ENCODE data around the gene EDN3. TPM values are rescaled to one million over a fixed set of nuclear protein-coding genes. Genes with fewer than 3 reads are reported as not detected.

EDN3 gene
- total and polyA plus RNA-seq, 2 of the 8 experiments (the other 6 are each of a cell fraction or from before 2014, with no cell fraction given): 0.17 to 0.38 TPM

DNA sequence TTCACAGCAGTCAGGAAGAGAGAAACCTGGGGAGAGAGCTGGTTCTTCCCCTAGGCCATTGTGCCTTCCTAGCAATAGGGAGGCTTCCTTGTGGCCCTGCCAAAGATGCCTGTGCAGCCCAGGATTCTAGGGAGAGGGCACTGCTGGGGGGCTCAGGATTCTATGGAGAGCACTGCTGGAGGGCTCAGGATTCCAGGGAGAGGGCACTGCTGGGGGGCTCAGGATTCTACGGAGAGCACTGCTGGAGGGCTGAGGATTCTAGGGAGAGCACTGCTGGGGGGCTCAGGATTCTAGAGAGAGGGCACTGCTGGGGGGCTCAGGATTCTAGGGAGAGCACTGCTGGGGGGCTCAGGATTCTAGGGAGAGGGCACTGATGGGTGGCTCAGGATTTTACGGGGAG is 25.8 kb downstream of the EDN3 start (continued):
- TF ChIP-seq BCL11A (IDR thresholded peaks at IDR 0.05; ENCODE audit: low read depth in 2 of 2, low read length in 2 of 2) (no peak), RFX5 (IDR thresholded peaks at IDR 0.05; ENCODE audit: borderline replicate concordance, low read depth, low read length) (no peak)
